Esophagus muscularis mucosa (tissue), 4 donors: ENCODE results near the gene DPEP2. TPM values are rescaled to one million over a fixed set of nuclear protein-coding genes. Genes with fewer than 3 reads are reported as not detected.
"Not testable (repeated sequence)": the region's sequence is repeated elsewhere in the genome, so short reads cannot be mapped to it uniquely, and the experiment has no call there.

Experiments used
- DNase-seq: peaks from one replicate; pipeline ENCODE4 v3.0.0-alpha.2; 2017; ENCODE audit errors: extremely low spot score
- H3K27ac ChIP-seq, 4 donors: fragments of 200-600 bp; sonication (generic); replicated peaks in 1 of 4; 1 replicate in 3 of 4; 2 replicates in 1 of 4; pipeline ENCODE4 v1.5.1; 2016 to 2019; ENCODE audit warnings: mild to moderate bottlenecking in 1 of 4
- H3K27me3 ChIP-seq, 4 donors: fragments of 200-600 bp; sonication (generic); one replicate each; pipeline versions ENCODE4 v1.5.1 to v1.6.0; 2016 to 2019
- H3K36me3 ChIP-seq, 4 donors: fragments of 200-600 bp; sonication (generic); one replicate each; pipeline ENCODE4 v1.5.1; 2016 to 2019
- H3K4me1 ChIP-seq, 4 donors: fragments of 200-600 bp; sonication (generic); one replicate each; pipeline ENCODE4 v1.5.1; 2016 to 2019
- H3K4me3 ChIP-seq, 4 donors: fragments of 200-600 bp; sonication (generic); 1 replicate in 2 of 4; 2 replicates in 2 of 4; pipeline ENCODE4 v1.5.1; 2016 to 2019; ENCODE audit warnings: mild to moderate bottlenecking in 4 of 4, moderate library complexity in 1 of 4
- H3K9me3 ChIP-seq, 4 donors: fragments of 200-600 bp; sonication (generic); 1 replicate in 3 of 4; 2 replicates in 1 of 4; pipeline ENCODE4 v1.5.1; 2016 to 2019
- EP300 ChIP-seq: sonication (generic); formaldehyde crosslinking; IDR thresholded peaks from one replicate; pipeline ENCODE4 v1.6.1; 2017; ENCODE audit warnings: antibody characterized with exemption
- POLR2AphosphoS5 ChIP-seq, 2 donors: sonication (generic); formaldehyde crosslinking; IDR thresholded peaks; one replicate each; pipeline ENCODE4 v1.6.1; 2017; ENCODE audit warnings: antibody characterized with exemption in 2 of 2
- WGBS: methylation state at CpG from one replicate; pipeline ENCODE4 v1.1.5; 2018; 5-methylcytosine and 5-hydroxymethylcytosine counted together
- intact Hi-C: fragments of 100-400 bp; cut with DNase I; formaldehyde crosslinking; loops from one replicate; pipeline ENCODE4 v1.15.1; 2023
- small RNA-seq, 3 donors: library from RNA; depleted of rRNA; stranded (forward); fragments of <200 nt; gene quantifications; one replicate each; pipeline ENCODE3, GENCODE V24; 2016
- total RNA-seq, 4 donors: library from RNA; depleted of rRNA; stranded (reverse); fragments of >200 nt; gene quantifications; one replicate each; pipeline versions ENCODE4 v1.1.0 to v1.2.1, GENCODE V29; 2016

The DPEP2 gene
- total RNA-seq, 4 donors from 2014 or later = 1.4 to 5.5 (median 3.7) TPM

- 76% methylated on average over 13 of the region's 33 CpGs for WGBS
- Histone ChIP-seq H3K4me3 (no peak overlapping the region), H3K27me3 (no peaks in the 10 kb centered on the region)
Measured at GRCh38 chr16:67939507-67940445, 59.5 kb downstream of the DPEP2 start.

DNA sequence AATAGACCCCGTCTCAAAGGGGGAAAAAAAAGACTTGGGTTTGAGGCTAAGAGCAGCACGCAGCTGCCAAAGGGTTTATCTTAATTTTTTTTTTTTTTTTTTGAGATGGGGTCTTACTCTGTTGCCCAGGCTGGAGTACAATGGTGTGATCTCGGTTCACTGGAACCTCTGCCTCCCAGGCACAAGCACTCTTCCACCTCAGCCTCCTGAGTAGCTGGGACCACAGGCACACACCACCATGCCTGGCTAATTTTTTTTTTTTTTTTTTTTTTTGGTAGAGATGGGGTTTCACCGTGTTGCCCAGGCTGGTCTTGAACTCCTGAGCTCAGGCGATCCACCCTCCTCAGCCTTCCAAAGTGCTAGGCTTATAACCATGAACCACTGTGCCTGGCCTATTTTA is 61.6 kb downstream of the DPEP2 start:
- H3K4me3 ChIP-seq, H3K27me3 ChIP-seq, intact Hi-C loops, H3K9me3 ChIP-seq, DNase-seq: not testable (repeated sequence)
- Histone ChIP-seq H3K4me1 (peaks cover 19 to 54% (median 41%) of the 10 kb centered on the region in 4 donors), H3K27ac (peak overlapping the region in 3 of 4 donors; percentile 86 to 92 (median 91)), H3K36me3 (peaks cover 11 to 54% (median 36%) of the 10 kb centered on the region in 4 donors)
- 93% methylated on average over 5 of the region's 5 CpGs for WGBS

More at GRCh38 chr16:67939507-67940445, 59.5 kb downstream of the DPEP2 start:
- intact Hi-C loops = no loop called here
- Histone ChIP-seq H3K4me1 (peaks cover 31 to 64% (median 55%) of the 10 kb centered on the region in 4 donors), H3K36me3 (peaks cover 19 to 60% (median 47%) of the 10 kb centered on the region in 4 donors), H3K9me3 (no peaks in the 10 kb centered on the region), H3K27ac (peak overlapping the region in 2 of 4 donors; percentile 15 to 36)
- TF ChIP-seq POLR2AphosphoS5 (IDR thresholded peaks at IDR 0.05) (peak in 1 of 2 donors; percentile 36), EP300 (no peak)
- DNase-seq = no peak

Small RNA genes within 50 kb of the gene (small RNA-seq; reads per million reads assigned to genes)
- 0 reads per million in 3 donors for gene RNU6-359P

Other genes starting within 250 kb of the DPEP2 start
- 10 to 100 TPM in 2 of 4 donors, 1 to 10 TPM in 2; 5.8 to 12.2 (median 8.6) TPM for gene RANBP10, start 192.9 kb downstream of the DPEP2 start, total RNA-seq
- 1 to 10 TPM in 3 of 4 donors, under 1 TPM in 1; 0.83 to 2.2 (median 1.1) TPM for gene TSNAXIP1, start 192.6 kb downstream of the DPEP2 start, total RNA-seq
- 100 to 1,000 TPM in 1 of 4 donors, 10 to 100 TPM in 3; 60.2 to 101 (median 78.3) TPM for gene THAP11, start 157.2 kb downstream of the DPEP2 start, total RNA-seq
- 100 to 1,000 TPM; 101 to 246 (median 174) TPM for gene NUTF2, start 152.6 kb downstream of the DPEP2 start, total RNA-seq
- gene CENPT, start 151.8 kb downstream of the DPEP2 start, total RNA-seq = 10 to 100 TPM; 30.3 to 50.7 (median 33.2) TPM
- 10 to 100 TPM; 49.9 to 70.9 (median 52.0) TPM for gene EDC4, start 126.4 kb downstream of the DPEP2 start, total RNA-seq
- gene NRN1L, start 114.6 kb downstream of the DPEP2 start, total RNA-seq = 1 to 10 TPM in 1 of 4 donors, under 1 TPM in 1, not detected in 2; 0.99 to 1.7 TPM
- gene PSKH1, start 106.2 kb downstream of the DPEP2 start, total RNA-seq = 10 to 100 TPM; 16.1 to 35.4 (median 26.4) TPM
- gene CTRL, start 67.6 kb downstream of the DPEP2 start, total RNA-seq = 1 to 10 TPM in 1 of 4 donors, under 1 TPM in 2, not detected in 1; 0.80 to 1.1 (median 0.99) TPM
- gene PSMB10, start 62.6 kb downstream of the DPEP2 start, total RNA-seq = 10 to 100 TPM; 17.2 to 51.6 (median 36.1) TPM
- 10 to 100 TPM; 13.9 to 43.1 (median 22.0) TPM for gene LCAT, start 55.4 kb downstream of the DPEP2 start, total RNA-seq
- gene SLC12A4, start 30.8 kb downstream of the DPEP2 start, total RNA-seq = 100 to 1,000 TPM in 1 of 4 donors, 10 to 100 TPM in 3; 65.8 to 142 (median 81.3) TPM
- under 1 TPM in 1 of 4 donors, not detected in 3; 0.17 TPM for gene DPEP3, start 19.0 kb downstream of the DPEP2 start, total RNA-seq
- not detected for gene DPEP2NB, start 16.4 kb upstream of the DPEP2 start, total RNA-seq
- gene DDX28, start 23.7 kb upstream of the DPEP2 start, total RNA-seq = 10 to 100 TPM in 1 of 4 donors, 1 to 10 TPM in 3; 5.0 to 10.1 (median 8.4) TPM
- gene DUS2, start 23.8 kb upstream of the DPEP2 start, total RNA-seq = 10 to 100 TPM in 1 of 4 donors, 1 to 10 TPM in 3; 8.4 to 12.5 (median 9.7) TPM
- gene NFATC3, start 85.9 kb upstream of the DPEP2 start, total RNA-seq = 10 to 100 TPM; 44.6 to 56.8 (median 50.8) TPM
- 1 to 10 TPM in 1 of 4 donors, under 1 TPM in 3; 0.17 to 2.1 (median 0.52) TPM for gene ESRP2, start 236.6 kb upstream of the DPEP2 start, total RNA-seq
- 10 to 100 TPM; 10.4 to 22.0 (median 15.3) TPM for gene PLA2G15, start 245.9 kb upstream of the DPEP2 start, total RNA-seq